CD4-positive, alpha-beta T cell treated with Interleukin-17A for 4 hours (primary cell): ENCODE data around the gene PTPN11.

ENCODE experiments used
- DNase-seq: peaks from one replicate; pipeline ENCODE4 v3.0.0-alpha.2; 2020; ENCODE audit warnings: mixed read lengths

PTPN11 gene

GRCh38 chr12:112555621-112556233 is 137.0 kb downstream of the PTPN11 start:
- no peak for DNase-seq

GRCh38 chr12:112557951-112558630 is 139.3 kb downstream of the PTPN11 start:
- no peak for DNase-seq
